ENCODE data around the gene WDR86.

WDR86 gene

DNA sequence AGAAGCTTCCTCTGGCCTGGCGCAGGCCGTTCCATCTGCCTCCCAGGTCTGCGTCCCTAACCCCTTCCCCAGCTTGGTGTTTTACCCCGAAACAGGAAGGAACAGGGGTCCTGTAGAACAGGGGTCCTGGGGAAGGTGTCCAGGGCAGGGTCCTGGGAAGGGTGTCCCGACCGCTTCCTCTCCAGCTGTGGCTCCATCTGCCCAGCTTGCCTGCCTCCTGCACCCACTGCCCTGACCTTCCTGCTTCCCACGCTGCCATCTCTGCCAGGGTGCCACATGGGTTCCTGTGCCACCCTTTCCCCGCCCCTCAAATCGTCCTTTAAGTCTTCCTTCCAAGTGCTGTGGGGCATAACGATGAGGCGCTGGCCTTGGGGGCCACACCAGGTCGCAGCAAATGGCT is 32.4 kb downstream of the WDR86 start:
- peaks cover 3 to 71% (median 63%) of the 10 kb centered on the region in 5 donors for H3K36me3 ChIP-seq (ENCODE audit: control insufficient read depth in 5 of 5, insufficient read depth in 5 of 5, low read length in 5 of 5)
- H3K27ac ChIP-seq (ENCODE audit: low read depth, low read length): no peak overlapping the region
- peaks cover under 1 to 13% (median 8%) of the 10 kb centered on the region in 5 donors for H3K27me3 ChIP-seq (ENCODE audit: control insufficient read depth in 5 of 5, insufficient read depth in 4 of 5, low read length in 5 of 5)
- no peak overlapping the region for H3K4me3 ChIP-seq (ENCODE audit: low read depth in 1 of 5, low read length in 5 of 5)
- H3K9ac ChIP-seq (ENCODE audit: low read length in 5 of 5): no peak overlapping the region
- no peaks in the 10 kb centered on the region for H3K9me3 ChIP-seq (ENCODE audit: control insufficient read depth in 5 of 5, low read length in 5 of 5)
- peaks cover 0 to 15% (median 13%) of the 10 kb centered on the region in 5 donors for H3K4me1 ChIP-seq (ENCODE audit: control insufficient read depth in 5 of 5, insufficient read depth in 5 of 5, low read length in 5 of 5)

- H3K36me3 ChIP-seq (ENCODE audit: control insufficient read depth in 5 of 5, insufficient read depth in 5 of 5, low read length in 5 of 5): peaks cover 3 to 81% (median 70%) of the 10 kb centered on the region in 5 donors
These were observed 33.5 kb downstream of the WDR86 start for GRCh38 chr7:151376218-151376902.

DNA sequence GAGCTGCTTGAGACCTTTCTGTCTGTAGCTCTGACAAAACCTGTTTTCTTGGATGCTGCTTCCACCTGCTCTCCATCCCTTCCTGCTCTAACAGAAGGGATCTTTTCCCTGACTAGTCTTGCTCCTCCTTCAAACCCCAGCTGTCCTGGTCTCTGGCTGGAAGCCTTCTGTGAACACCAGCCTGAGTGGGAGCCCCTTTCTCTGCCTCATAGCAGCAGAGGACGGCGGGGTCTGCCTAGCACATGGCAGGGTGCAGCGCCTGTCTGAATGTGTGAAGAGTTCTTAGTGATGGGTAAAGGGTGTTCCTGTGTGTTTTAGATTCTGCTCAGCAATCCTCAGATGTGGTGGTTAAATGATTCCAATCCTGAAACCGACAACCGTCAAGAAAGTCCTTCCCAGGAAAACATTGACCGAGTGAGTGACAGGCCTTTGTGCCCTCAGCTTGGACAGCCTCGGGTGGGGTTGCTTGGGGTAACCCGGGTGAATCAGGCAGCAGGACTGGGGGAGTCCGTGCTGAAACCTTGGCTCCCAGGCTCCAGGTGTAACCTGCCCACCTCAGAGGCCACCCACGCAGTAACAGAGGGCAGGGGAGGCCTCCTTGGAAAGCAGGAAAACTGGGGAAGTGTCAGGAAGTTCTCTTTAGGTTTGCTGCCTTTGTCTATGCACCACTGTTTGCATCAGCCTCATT is 34.2 kb downstream of the WDR86 start:
- peaks cover 0 to 2% (median 0%) of the 10 kb centered on the region in 5 donors for H3K4me1 ChIP-seq (ENCODE audit: control insufficient read depth in 5 of 5, insufficient read depth in 5 of 5, low read length in 5 of 5)
- no peaks in the 10 kb centered on the region for H3K9me3 ChIP-seq (ENCODE audit: control insufficient read depth in 5 of 5, low read length in 5 of 5)
- H3K4me3 ChIP-seq (ENCODE audit: low read depth in 1 of 5, low read length in 5 of 5): no peak overlapping the region
- H3K27ac ChIP-seq (ENCODE audit: low read depth, low read length): no peak overlapping the region
- H3K36me3 ChIP-seq (ENCODE audit: control insufficient read depth in 5 of 5, insufficient read depth in 5 of 5, low read length in 5 of 5): peaks cover 3 to 83% (median 75%) of the 10 kb centered on the region in 5 donors
- H3K27me3 ChIP-seq (ENCODE audit: control insufficient read depth in 5 of 5, insufficient read depth in 4 of 5, low read length in 5 of 5): no peaks in the 10 kb centered on the region
- no peak overlapping the region for H3K9ac ChIP-seq (ENCODE audit: low read length in 5 of 5)

More at GRCh38 chr7:151376218-151376902, 33.5 kb downstream of the WDR86 start:
- H3K4me1 ChIP-seq (ENCODE audit: control insufficient read depth in 5 of 5, insufficient read depth in 5 of 5, low read length in 5 of 5): peaks cover 0 to 7% (median 5%) of the 10 kb centered on the region in 5 donors
- H3K9ac ChIP-seq (ENCODE audit: low read length in 5 of 5): no peak overlapping the region
- no peaks in the 10 kb centered on the region for H3K9me3 ChIP-seq (ENCODE audit: control insufficient read depth in 5 of 5, low read length in 5 of 5)
- no peak overlapping the region for H3K27ac ChIP-seq (ENCODE audit: low read depth, low read length)
- H3K4me3 ChIP-seq (ENCODE audit: low read depth in 1 of 5, low read length in 5 of 5): no peak overlapping the region
- H3K27me3 ChIP-seq (ENCODE audit: control insufficient read depth in 5 of 5, insufficient read depth in 4 of 5, low read length in 5 of 5): peaks cover 0 to 4% (median 0%) of the 10 kb centered on the region in 5 donors

GRCh38 chr7:151374726-151375125 is 35.1 kb downstream of the WDR86 start:
- Histone ChIP-seq H3K36me3 (ENCODE audit: control insufficient read depth in 5 of 5, insufficient read depth in 5 of 5, low read length in 5 of 5) (peaks cover 3 to 86% (median 76%) of the 10 kb centered on the region in 5 donors), H3K4me3 (ENCODE audit: low read depth in 1 of 5, low read length in 5 of 5) (no peak overlapping the region), H3K27me3 (ENCODE audit: control insufficient read depth in 5 of 5, insufficient read depth in 4 of 5, low read length in 5 of 5) (no peaks in the 10 kb centered on the region), H3K9me3 (ENCODE audit: control insufficient read depth in 5 of 5, low read length in 5 of 5) (no peaks in the 10 kb centered on the region), H3K9ac (ENCODE audit: low read length in 5 of 5) (no peak overlapping the region), H3K4me1 (ENCODE audit: control insufficient read depth in 5 of 5, insufficient read depth in 5 of 5, low read length in 5 of 5) (no peaks in the 10 kb centered on the region), H3K27ac (ENCODE audit: low read depth, low read length) (no peak overlapping the region)

DNA sequence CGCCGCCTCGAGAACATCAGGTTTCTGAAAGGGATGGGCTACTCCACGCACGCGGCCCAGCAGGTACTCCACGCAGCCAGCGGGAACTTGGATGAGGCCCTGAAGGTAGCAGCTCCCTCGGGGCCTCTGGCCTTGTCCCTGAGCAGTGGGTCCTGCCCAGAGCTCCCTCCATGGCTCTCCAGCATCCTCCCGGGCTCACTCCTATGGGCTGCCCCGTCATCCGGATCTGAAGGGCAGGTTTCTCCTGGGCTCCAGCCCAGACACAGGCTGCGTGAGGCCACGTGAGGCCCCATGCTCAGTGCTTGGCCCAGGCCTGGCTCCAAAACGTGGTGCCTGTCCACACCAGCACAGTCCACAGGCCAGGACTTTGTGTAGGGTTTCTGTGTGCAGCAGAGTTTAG is 35.7 kb downstream of the WDR86 start:
- H3K36me3 ChIP-seq (ENCODE audit: control insufficient read depth in 5 of 5, insufficient read depth in 5 of 5, low read length in 5 of 5): peaks cover 7 to 86% (median 74%) of the 10 kb centered on the region in 5 donors

DNA sequence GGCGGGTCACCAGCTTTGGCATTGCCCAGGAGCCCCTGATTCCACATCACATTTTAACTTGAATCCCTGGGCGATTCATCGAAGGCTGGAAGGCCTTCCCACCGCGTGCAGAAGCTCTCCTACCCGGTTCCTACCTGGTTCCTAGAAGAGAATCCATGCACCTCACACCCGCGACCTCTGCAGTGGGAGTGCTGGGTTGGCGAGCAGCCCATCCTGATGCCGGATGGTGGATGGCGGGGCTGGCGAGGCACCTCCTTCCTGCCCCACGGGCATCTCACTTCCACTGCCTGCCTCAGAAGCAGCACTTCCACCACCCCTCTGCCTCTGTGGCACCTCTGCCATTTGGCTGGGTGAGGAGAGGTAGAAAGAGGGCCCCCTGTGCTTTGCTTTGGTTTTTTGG is 36.2 kb downstream of the WDR86 start:
- H3K4me3 ChIP-seq (ENCODE audit: low read depth in 1 of 5, low read length in 5 of 5): no peak overlapping the region
- H3K4me1 ChIP-seq (ENCODE audit: control insufficient read depth in 5 of 5, insufficient read depth in 5 of 5, low read length in 5 of 5): peaks cover 0 to under 1% (median 0%) of the 10 kb centered on the region in 5 donors
- H3K27me3 ChIP-seq (ENCODE audit: control insufficient read depth in 5 of 5, insufficient read depth in 4 of 5, low read length in 5 of 5): no peaks in the 10 kb centered on the region
- no peak overlapping the region for H3K27ac ChIP-seq (ENCODE audit: low read depth, low read length)
- H3K36me3 ChIP-seq (ENCODE audit: control insufficient read depth in 5 of 5, insufficient read depth in 5 of 5, low read length in 5 of 5): peaks cover 7 to 81% (median 72%) of the 10 kb centered on the region in 5 donors
- H3K9ac ChIP-seq (ENCODE audit: low read length in 5 of 5): no peak overlapping the region
- no peaks in the 10 kb centered on the region for H3K9me3 ChIP-seq (ENCODE audit: control insufficient read depth in 5 of 5, low read length in 5 of 5)

More for the DNA sequence above, 35.7 kb downstream of the WDR86 start:
- no peaks in the 10 kb centered on the region for H3K27me3 ChIP-seq (ENCODE audit: control insufficient read depth in 5 of 5, insufficient read depth in 4 of 5, low read length in 5 of 5)
- H3K4me1 ChIP-seq (ENCODE audit: control insufficient read depth in 5 of 5, insufficient read depth in 5 of 5, low read length in 5 of 5): no peaks in the 10 kb centered on the region
- H3K27ac ChIP-seq (ENCODE audit: low read depth, low read length): no peak overlapping the region
- no peaks in the 10 kb centered on the region for H3K9me3 ChIP-seq (ENCODE audit: control insufficient read depth in 5 of 5, low read length in 5 of 5)
- H3K9ac ChIP-seq (ENCODE audit: low read length in 5 of 5): no peak overlapping the region
- H3K4me3 ChIP-seq (ENCODE audit: low read depth in 1 of 5, low read length in 5 of 5): no peak overlapping the region

GRCh38 chr7:151372612-151373265 is 37.1 kb downstream of the WDR86 start:
- no peaks in the 10 kb centered on the region for H3K9me3 ChIP-seq (ENCODE audit: control insufficient read depth in 5 of 5, low read length in 5 of 5)
- H3K36me3 ChIP-seq (ENCODE audit: control insufficient read depth in 5 of 5, insufficient read depth in 5 of 5, low read length in 5 of 5): peaks cover 7 to 74% (median 64%) of the 10 kb centered on the region in 5 donors
- H3K4me1 ChIP-seq (ENCODE audit: control insufficient read depth in 5 of 5, insufficient read depth in 5 of 5, low read length in 5 of 5): peaks cover 3 to 6% (median 5%) of the 10 kb centered on the region in 5 donors
- no peaks in the 10 kb centered on the region for H3K27me3 ChIP-seq (ENCODE audit: control insufficient read depth in 5 of 5, insufficient read depth in 4 of 5, low read length in 5 of 5)
- H3K27ac ChIP-seq (ENCODE audit: low read depth, low read length): no peak overlapping the region
- H3K9ac ChIP-seq (ENCODE audit: low read length in 5 of 5): no peak overlapping the region
- no peak overlapping the region for H3K4me3 ChIP-seq (ENCODE audit: low read depth in 1 of 5, low read length in 5 of 5)

- H3K27me3 ChIP-seq (ENCODE audit: control insufficient read depth in 5 of 5, insufficient read depth in 4 of 5, low read length in 5 of 5): no peaks in the 10 kb centered on the region
- no peak overlapping the region for H3K27ac ChIP-seq (ENCODE audit: low read depth, low read length)
- H3K4me3 ChIP-seq (ENCODE audit: low read depth in 1 of 5, low read length in 5 of 5): no peak overlapping the region
- H3K4me1 ChIP-seq (ENCODE audit: control insufficient read depth in 5 of 5, insufficient read depth in 5 of 5, low read length in 5 of 5): peaks cover 3 to 15% (median 5%) of the 10 kb centered on the region in 5 donors
- H3K36me3 ChIP-seq (ENCODE audit: control insufficient read depth in 5 of 5, insufficient read depth in 5 of 5, low read length in 5 of 5): peaks cover 4 to 65% (median 56%) of the 10 kb centered on the region in 5 donors
- no peak overlapping the region for H3K9ac ChIP-seq (ENCODE audit: low read length in 5 of 5)
- no peaks in the 10 kb centered on the region for H3K9me3 ChIP-seq (ENCODE audit: control insufficient read depth in 5 of 5, low read length in 5 of 5)
These were observed 38.6 kb downstream of the WDR86 start for GRCh38 chr7:151371266-151371665.

DNA sequence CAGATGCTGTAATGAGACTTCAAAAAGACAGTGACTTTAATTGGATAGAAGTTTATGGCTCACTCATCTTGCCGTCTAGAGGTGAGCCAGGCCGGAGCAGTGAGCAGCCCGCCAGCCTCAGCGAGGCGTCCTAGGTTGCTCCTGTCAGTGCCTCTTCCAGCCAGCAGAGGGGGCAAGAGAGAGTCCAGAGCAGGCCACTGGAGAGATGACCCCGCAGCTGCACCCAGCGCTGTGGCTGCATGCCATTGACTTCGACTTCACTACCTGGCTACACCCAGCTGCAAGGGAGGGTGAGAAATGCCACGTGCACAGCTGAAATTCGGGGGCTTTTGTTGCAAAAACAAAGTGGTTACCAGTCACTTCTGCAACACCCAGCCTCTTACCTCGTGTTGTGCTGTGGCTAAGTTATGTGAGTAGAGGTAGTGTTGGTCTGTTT is 41.7 kb downstream of the WDR86 start:
- peaks cover 7 to 43% (median 34%) of the 10 kb centered on the region in 5 donors for H3K36me3 ChIP-seq (ENCODE audit: control insufficient read depth in 5 of 5, insufficient read depth in 5 of 5, low read length in 5 of 5)
- no peak overlapping the region for H3K4me3 ChIP-seq (ENCODE audit: low read depth in 1 of 5, low read length in 5 of 5)
- H3K27ac ChIP-seq (ENCODE audit: low read depth, low read length): no peak overlapping the region
- H3K27me3 ChIP-seq (ENCODE audit: control insufficient read depth in 5 of 5, insufficient read depth in 4 of 5, low read length in 5 of 5): no peaks in the 10 kb centered on the region
- no peaks in the 10 kb centered on the region for H3K9me3 ChIP-seq (ENCODE audit: control insufficient read depth in 5 of 5, low read length in 5 of 5)
- no peak overlapping the region for H3K9ac ChIP-seq (ENCODE audit: low read length in 5 of 5)
- H3K4me1 ChIP-seq (ENCODE audit: control insufficient read depth in 5 of 5, insufficient read depth in 5 of 5, low read length in 5 of 5): peaks cover 3 to 15% (median 5%) of the 10 kb centered on the region in 5 donors

GRCh38 chr7:151367284-151367683 is 42.6 kb downstream of the WDR86 start:
- Histone ChIP-seq H3K27me3 (ENCODE audit: control insufficient read depth in 5 of 5, insufficient read depth in 4 of 5, low read length in 5 of 5) (no peaks in the 10 kb centered on the region), H3K4me3 (ENCODE audit: low read depth in 1 of 5, low read length in 5 of 5) (no peak overlapping the region), H3K9me3 (ENCODE audit: control insufficient read depth in 5 of 5, low read length in 5 of 5) (no peaks in the 10 kb centered on the region), H3K27ac (ENCODE audit: low read depth, low read length) (no peak overlapping the region), H3K4me1 (ENCODE audit: control insufficient read depth in 5 of 5, insufficient read depth in 5 of 5, low read length in 5 of 5) (peaks cover 3 to 15% (median 5%) of the 10 kb centered on the region in 5 donors), H3K9ac (ENCODE audit: low read length in 5 of 5) (no peak overlapping the region), H3K36me3 (ENCODE audit: control insufficient read depth in 5 of 5, insufficient read depth in 5 of 5, low read length in 5 of 5) (peaks cover 10 to 44% (median 36%) of the 10 kb centered on the region in 5 donors)
